ENCODE measurements around the gene KLRC3. TPM values are rescaled to one million over a fixed set of nuclear protein-coding genes. Genes with fewer than 3 reads are reported as not detected.
"Not testable (repeated sequence)": the region's sequence is repeated elsewhere in the genome, so short reads cannot be mapped to it uniquely, and the experiment has no call there.

Gene KLRC3
- total RNA-seq, 1 experiment from 2014 or later: not detected

DNA sequence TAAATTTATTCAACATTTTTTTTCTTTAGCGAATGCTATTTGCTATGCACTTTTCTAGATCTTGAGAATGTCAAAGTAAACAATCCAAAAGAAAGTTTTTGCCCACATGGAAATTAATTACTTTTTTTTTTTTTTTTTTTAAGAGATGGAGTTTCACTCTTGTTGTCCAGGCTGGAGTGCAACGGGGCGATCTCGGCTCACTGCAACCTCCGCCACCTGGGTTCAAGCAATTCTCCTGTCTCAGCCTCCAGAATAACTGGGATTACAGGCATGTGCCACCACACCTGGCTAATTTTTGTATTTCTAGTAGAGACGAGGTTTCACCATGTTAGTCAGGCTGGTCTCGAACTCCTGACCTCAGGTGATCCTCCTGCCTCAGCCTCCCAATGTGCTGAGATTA, 29.4 kb downstream of the KLRC3 start:
- peaks cover 19% of the 10 kb centered on the region for H3K4me1 Mint-ChIP-seq
- H3K4me3 Mint-ChIP-seq; DNase-seq (ENCODE audit: low spot score); H3K27me3 Mint-ChIP-seq (ENCODE audit: low read depth); POLR2A ChIA-PET; CTCF ChIA-PET; H3K36me3 Mint-ChIP-seq; H3K9me3 Mint-ChIP-seq; H3K27ac Mint-ChIP-seq; ATAC-seq: not testable (repeated sequence)

DNA sequence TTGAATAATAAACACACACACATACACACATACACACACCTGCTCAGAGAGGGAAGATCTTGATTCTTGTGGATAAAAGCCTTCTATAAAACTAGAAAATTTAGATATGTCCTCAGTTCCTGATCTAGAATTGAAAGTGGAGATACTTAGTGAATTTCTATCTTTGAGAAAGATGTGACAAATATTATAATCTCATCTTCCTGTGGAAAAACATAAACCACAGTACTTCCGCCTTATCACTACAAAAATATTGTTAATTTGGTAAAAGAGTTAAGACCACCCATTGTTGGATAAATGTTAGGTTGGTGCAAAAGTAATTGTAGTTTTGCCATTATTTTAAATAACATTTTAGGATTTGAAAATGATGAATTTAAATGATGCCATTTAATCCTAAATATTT, 30.5 kb downstream of the KLRC3 start, which contains the start of gene KLRK1:
Gene KLRK1 (minus strand): TSS at position 138 of the 400 bp plus-strand sequence. CDS start 1,231 bp downstream, outside the sequence.
- Mint-ChIP-seq H3K4me1 (peaks cover 8% of the 10 kb centered on the region), H3K9me3 (no peaks in the 10 kb centered on the region), H3K36me3 (no peaks in the 10 kb centered on the region), H3K27ac (no peak within 1 kb of the TSS), H3K4me3 (no peak within 1 kb of the TSS), H3K27me3 (ENCODE audit: low read depth) (no peaks in the 10 kb centered on the region)
- DNase-seq (ENCODE audit: low spot score): no peak
- no peak for ATAC-seq
- TF ChIP-seq, protein P1, sequence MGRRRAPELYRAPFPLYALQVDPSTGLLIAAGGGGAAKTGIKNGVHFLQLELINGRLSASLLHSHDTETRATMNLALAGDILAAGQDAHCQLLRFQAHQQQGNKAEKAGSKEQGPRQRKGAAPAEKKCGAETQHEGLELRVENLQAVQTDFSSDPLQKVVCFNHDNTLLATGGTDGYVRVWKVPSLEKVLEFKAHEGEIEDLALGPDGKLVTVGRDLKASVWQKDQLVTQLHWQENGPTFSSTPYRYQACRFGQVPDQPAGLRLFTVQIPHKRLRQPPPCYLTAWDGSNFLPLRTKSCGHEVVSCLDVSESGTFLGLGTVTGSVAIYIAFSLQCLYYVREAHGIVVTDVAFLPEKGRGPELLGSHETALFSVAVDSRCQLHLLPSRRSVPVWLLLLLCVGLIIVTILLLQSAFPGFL (CRISPR knock-in tag; IDR thresholded peaks at IDR 0.05; ENCODE audit: borderline replicate concordance): no peak
- TF ChIP-seq TCF7 (CRISPR knock-in tag; IDR thresholded peaks at IDR 0.05; ENCODE audit: low read depth) (no peak), ATF1 (CRISPR knock-in tag; IDR thresholded peaks at IDR 0.05) (no peak), ZNF138 (CRISPR knock-in tag; conservative IDR thresholded peaks at IDR 0.05) (no peak), NR3C1 (CRISPR knock-in tag; conservative IDR thresholded peaks at IDR 0.05; ENCODE audit: low read depth) (no peak), ZNF219 (CRISPR knock-in tag; IDR thresholded peaks at IDR 0.05; ENCODE audit: borderline replicate concordance) (no peak), RORB (CRISPR knock-in tag; IDR thresholded peaks at IDR 0.05) (no peak), ZNF416 (CRISPR knock-in tag; IDR thresholded peaks at IDR 0.05) (no peak), MYBL2 (CRISPR knock-in tag; IDR thresholded peaks at IDR 0.05) (no peak), PRRX2 (CRISPR knock-in tag; IDR thresholded peaks at IDR 0.05) (no peak), ZNF232 (CRISPR knock-in tag; IDR thresholded peaks at IDR 0.05) (no peak)
- TF ChIP-seq, protein P2, sequence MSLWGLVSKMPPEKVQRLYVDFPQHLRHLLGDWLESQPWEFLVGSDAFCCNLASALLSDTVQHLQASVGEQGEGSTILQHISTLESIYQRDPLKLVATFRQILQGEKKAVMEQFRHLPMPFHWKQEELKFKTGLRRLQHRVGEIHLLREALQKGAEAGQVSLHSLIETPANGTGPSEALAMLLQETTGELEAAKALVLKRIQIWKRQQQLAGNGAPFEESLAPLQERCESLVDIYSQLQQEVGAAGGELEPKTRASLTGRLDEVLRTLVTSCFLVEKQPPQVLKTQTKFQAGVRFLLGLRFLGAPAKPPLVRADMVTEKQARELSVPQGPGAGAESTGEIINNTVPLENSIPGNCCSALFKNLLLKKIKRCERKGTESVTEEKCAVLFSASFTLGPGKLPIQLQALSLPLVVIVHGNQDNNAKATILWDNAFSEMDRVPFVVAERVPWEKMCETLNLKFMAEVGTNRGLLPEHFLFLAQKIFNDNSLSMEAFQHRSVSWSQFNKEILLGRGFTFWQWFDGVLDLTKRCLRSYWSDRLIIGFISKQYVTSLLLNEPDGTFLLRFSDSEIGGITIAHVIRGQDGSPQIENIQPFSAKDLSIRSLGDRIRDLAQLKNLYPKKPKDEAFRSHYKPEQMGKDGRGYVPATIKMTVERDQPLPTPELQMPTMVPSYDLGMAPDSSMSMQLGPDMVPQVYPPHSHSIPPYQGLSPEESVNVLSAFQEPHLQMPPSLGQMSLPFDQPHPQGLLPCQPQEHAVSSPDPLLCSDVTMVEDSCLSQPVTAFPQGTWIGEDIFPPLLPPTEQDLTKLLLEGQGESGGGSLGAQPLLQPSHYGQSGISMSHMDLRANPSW (CRISPR knock-in tag; conservative IDR thresholded peaks at IDR 0.05; ENCODE audit: low read depth): no peak
- TF ChIP-seq, protein P3, sequence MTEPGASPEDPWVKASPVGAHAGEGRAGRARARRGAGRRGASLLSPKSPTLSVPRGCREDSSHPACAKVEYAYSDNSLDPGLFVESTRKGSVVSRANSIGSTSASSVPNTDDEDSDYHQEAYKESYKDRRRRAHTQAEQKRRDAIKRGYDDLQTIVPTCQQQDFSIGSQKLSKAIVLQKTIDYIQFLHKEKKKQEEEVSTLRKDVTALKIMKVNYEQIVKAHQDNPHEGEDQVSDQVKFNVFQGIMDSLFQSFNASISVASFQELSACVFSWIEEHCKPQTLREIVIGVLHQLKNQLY (CRISPR knock-in tag; IDR thresholded peaks at IDR 0.05): no peak
- TF ChIP-seq, protein P4, sequence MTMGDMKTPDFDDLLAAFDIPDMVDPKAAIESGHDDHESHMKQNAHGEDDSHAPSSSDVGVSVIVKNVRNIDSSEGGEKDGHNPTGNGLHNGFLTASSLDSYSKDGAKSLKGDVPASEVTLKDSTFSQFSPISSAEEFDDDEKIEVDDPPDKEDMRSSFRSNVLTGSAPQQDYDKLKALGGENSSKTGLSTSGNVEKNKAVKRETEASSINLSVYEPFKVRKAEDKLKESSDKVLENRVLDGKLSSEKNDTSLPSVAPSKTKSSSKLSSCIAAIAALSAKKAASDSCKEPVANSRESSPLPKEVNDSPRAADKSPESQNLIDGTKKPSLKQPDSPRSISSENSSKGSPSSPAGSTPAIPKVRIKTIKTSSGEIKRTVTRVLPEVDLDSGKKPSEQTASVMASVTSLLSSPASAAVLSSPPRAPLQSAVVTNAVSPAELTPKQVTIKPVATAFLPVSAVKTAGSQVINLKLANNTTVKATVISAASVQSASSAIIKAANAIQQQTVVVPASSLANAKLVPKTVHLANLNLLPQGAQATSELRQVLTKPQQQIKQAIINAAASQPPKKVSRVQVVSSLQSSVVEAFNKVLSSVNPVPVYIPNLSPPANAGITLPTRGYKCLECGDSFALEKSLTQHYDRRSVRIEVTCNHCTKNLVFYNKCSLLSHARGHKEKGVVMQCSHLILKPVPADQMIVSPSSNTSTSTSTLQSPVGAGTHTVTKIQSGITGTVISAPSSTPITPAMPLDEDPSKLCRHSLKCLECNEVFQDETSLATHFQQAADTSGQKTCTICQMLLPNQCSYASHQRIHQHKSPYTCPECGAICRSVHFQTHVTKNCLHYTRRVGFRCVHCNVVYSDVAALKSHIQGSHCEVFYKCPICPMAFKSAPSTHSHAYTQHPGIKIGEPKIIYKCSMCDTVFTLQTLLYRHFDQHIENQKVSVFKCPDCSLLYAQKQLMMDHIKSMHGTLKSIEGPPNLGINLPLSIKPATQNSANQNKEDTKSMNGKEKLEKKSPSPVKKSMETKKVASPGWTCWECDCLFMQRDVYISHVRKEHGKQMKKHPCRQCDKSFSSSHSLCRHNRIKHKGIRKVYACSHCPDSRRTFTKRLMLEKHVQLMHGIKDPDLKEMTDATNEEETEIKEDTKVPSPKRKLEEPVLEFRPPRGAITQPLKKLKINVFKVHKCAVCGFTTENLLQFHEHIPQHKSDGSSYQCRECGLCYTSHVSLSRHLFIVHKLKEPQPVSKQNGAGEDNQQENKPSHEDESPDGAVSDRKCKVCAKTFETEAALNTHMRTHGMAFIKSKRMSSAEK (CRISPR knock-in tag; IDR thresholded peaks at IDR 0.05; ENCODE audit: borderline replicate concordance): no peak
- TF ChIP-seq, protein P5, sequence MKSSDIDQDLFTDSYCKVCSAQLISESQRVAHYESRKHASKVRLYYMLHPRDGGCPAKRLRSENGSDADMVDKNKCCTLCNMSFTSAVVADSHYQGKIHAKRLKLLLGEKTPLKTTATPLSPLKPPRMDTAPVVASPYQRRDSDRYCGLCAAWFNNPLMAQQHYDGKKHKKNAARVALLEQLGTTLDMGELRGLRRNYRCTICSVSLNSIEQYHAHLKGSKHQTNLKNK (CRISPR knock-in tag; IDR thresholded peaks at IDR 0.05): no peak
- TF ChIP-seq, protein P6, sequence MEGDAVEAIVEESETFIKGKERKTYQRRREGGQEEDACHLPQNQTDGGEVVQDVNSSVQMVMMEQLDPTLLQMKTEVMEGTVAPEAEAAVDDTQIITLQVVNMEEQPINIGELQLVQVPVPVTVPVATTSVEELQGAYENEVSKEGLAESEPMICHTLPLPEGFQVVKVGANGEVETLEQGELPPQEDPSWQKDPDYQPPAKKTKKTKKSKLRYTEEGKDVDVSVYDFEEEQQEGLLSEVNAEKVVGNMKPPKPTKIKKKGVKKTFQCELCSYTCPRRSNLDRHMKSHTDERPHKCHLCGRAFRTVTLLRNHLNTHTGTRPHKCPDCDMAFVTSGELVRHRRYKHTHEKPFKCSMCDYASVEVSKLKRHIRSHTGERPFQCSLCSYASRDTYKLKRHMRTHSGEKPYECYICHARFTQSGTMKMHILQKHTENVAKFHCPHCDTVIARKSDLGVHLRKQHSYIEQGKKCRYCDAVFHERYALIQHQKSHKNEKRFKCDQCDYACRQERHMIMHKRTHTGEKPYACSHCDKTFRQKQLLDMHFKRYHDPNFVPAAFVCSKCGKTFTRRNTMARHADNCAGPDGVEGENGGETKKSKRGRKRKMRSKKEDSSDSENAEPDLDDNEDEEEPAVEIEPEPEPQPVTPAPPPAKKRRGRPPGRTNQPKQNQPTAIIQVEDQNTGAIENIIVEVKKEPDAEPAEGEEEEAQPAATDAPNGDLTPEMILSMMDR (IDR thresholded peaks at IDR 0.05): no peak
- TF ChIP-seq, protein P7, sequence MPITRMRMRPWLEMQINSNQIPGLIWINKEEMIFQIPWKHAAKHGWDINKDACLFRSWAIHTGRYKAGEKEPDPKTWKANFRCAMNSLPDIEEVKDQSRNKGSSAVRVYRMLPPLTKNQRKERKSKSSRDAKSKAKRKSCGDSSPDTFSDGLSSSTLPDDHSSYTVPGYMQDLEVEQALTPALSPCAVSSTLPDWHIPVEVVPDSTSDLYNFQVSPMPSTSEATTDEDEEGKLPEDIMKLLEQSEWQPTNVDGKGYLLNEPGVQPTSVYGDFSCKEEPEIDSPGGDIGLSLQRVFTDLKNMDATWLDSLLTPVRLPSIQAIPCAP (CRISPR knock-in tag; IDR thresholded peaks at IDR 0.05): no peak
- TF ChIP-seq, protein P8, sequence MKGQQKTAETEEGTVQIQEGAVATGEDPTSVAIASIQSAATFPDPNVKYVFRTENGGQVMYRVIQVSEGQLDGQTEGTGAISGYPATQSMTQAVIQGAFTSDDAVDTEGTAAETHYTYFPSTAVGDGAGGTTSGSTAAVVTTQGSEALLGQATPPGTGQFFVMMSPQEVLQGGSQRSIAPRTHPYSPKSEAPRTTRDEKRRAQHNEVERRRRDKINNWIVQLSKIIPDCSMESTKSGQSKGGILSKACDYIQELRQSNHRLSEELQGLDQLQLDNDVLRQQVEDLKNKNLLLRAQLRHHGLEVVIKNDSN (CRISPR knock-in tag; IDR thresholded peaks at IDR 0.05): no peak
- TF ChIP-seq, protein P9, sequence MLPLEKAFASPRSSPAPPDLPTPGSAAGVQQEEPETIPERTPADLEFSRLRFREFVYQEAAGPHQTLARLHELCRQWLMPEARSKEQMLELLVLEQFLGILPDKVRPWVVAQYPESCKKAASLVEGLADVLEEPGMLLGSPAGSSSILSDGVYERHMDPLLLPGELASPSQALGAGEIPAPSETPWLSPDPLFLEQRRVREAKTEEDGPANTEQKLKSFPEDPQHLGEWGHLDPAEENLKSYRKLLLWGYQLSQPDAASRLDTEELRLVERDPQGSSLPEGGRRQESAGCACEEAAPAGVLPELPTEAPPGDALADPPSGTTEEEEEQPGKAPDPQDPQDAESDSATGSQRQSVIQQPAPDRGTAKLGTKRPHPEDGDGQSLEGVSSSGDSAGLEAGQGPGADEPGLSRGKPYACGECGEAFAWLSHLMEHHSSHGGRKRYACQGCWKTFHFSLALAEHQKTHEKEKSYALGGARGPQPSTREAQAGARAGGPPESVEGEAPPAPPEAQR (CRISPR knock-in tag; IDR thresholded peaks at IDR 0.05): no peak
- ChIA-PET CTCF (no interaction called here), POLR2A (no interaction called here)

Measured in WTC11 (cell line).